Measurements from ENCODE around the gene IKBKE. TPM values are rescaled to one million over a fixed set of nuclear protein-coding genes. Genes with fewer than 3 reads are reported as not detected.

The IKBKE gene
- total RNA-seq, 2 experiments from 2014 or later: 18.7 to 19.8 TPM

GRCh38 chr1:206506405-206507283 is 36.4 kb downstream of the IKBKE start:
- Mint-ChIP-seq H3K9me3 (no peaks in the 10 kb centered on the region), H3K4me1 (peaks cover 50% of the 10 kb centered on the region), H3K27me3 (peaks cover 35% of the 10 kb centered on the region), H3K4me3 (peak overlapping the region; percentile 72), H3K36me3 (peaks cover 1% of the 10 kb centered on the region), H3K27ac (peak overlapping the region; percentile 4)
- DNase-seq: peak; percentile 50

GRCh38 chr1:206507284-206508129 is 37.2 kb downstream of the IKBKE start, which contains the start of gene RASSF5:
Gene RASSF5 (plus strand): TSS chr1:206507531. CDS start chr1:206507603, 72 bp downstream.
- Mint-ChIP-seq H3K4me3 (peak within 1 kb of the TSS; percentile 72), H3K4me1 (peaks cover 53% of the 10 kb centered on the region), H3K9me3 (no peaks in the 10 kb centered on the region), H3K27me3 (peaks cover 35% of the 10 kb centered on the region), H3K27ac (peak within 1 kb of the TSS; percentile 4), H3K36me3 (peaks cover 1% of the 10 kb centered on the region)
- DNase-seq: peak; percentile 85

- Mint-ChIP-seq H3K27ac (no peak overlapping the region), H3K4me1 (peaks cover 46% of the 10 kb centered on the region), H3K9me3 (no peaks in the 10 kb centered on the region), H3K36me3 (peaks cover 1% of the 10 kb centered on the region), H3K27me3 (peaks cover 35% of the 10 kb centered on the region), H3K4me3 (peak overlapping the region; percentile 72)
- DNase-seq: no peak
Observed at GRCh38 chr1:206508130-206508889, 38.0 kb downstream of the IKBKE start.

GRCh38 chr1:206508956-206509355 is 38.7 kb downstream of the IKBKE start:
- no peak for DNase-seq
- Mint-ChIP-seq H3K27ac (no peak overlapping the region), H3K36me3 (peaks cover 1% of the 10 kb centered on the region), H3K27me3 (peaks cover 38% of the 10 kb centered on the region), H3K4me3 (no peak overlapping the region), H3K4me1 (peaks cover 39% of the 10 kb centered on the region), H3K9me3 (no peaks in the 10 kb centered on the region)

GRCh38 chr1:206509612-206510257 is 39.5 kb downstream of the IKBKE start:
- H3K36me3 Mint-ChIP-seq: peaks cover 1% of the 10 kb centered on the region
- peaks cover 40% of the 10 kb centered on the region for H3K27me3 Mint-ChIP-seq
- no peaks in the 10 kb centered on the region for H3K9me3 Mint-ChIP-seq
- DNase-seq: no peak
- peaks cover 32% of the 10 kb centered on the region for H3K4me1 Mint-ChIP-seq
- H3K27ac Mint-ChIP-seq: no peak overlapping the region
- no peak overlapping the region for H3K4me3 Mint-ChIP-seq

- Mint-ChIP-seq H3K9me3 (no peaks in the 10 kb centered on the region), H3K36me3 (no peaks in the 10 kb centered on the region), H3K27ac (no peak overlapping the region), H3K27me3 (peaks cover 40% of the 10 kb centered on the region), H3K4me3 (no peak overlapping the region), H3K4me1 (peaks cover 25% of the 10 kb centered on the region)
- no peak for DNase-seq
Observed at GRCh38 chr1:206510371-206510770, 40.1 kb downstream of the IKBKE start.

- H3K4me1 Mint-ChIP-seq: peaks cover 21% of the 10 kb centered on the region
- no peaks in the 10 kb centered on the region for H3K36me3 Mint-ChIP-seq
- H3K4me3 Mint-ChIP-seq: no peak overlapping the region
- H3K27ac Mint-ChIP-seq: no peak overlapping the region
- peaks cover 37% of the 10 kb centered on the region for H3K27me3 Mint-ChIP-seq
- no peak for DNase-seq
- H3K9me3 Mint-ChIP-seq: no peaks in the 10 kb centered on the region
Observed at GRCh38 chr1:206511362-206512057, 41.2 kb downstream of the IKBKE start.

GRCh38 chr1:206512058-206512850 is 42.0 kb downstream of the IKBKE start:
- peaks cover 17% of the 10 kb centered on the region for H3K4me1 Mint-ChIP-seq
- H3K27me3 Mint-ChIP-seq: peaks cover 37% of the 10 kb centered on the region
- DNase-seq: no peak
- H3K36me3 Mint-ChIP-seq: no peaks in the 10 kb centered on the region
- H3K27ac Mint-ChIP-seq: no peak overlapping the region
- no peaks in the 10 kb centered on the region for H3K9me3 Mint-ChIP-seq
- no peak overlapping the region for H3K4me3 Mint-ChIP-seq

- no peak for DNase-seq
- no peaks in the 10 kb centered on the region for H3K9me3 Mint-ChIP-seq
- H3K36me3 Mint-ChIP-seq: no peaks in the 10 kb centered on the region
- H3K27me3 Mint-ChIP-seq: peaks cover 36% of the 10 kb centered on the region
- H3K27ac Mint-ChIP-seq: no peak overlapping the region
- H3K4me3 Mint-ChIP-seq: no peak overlapping the region
- H3K4me1 Mint-ChIP-seq: peaks cover 17% of the 10 kb centered on the region
Observed at GRCh38 chr1:206512851-206513180, 42.5 kb downstream of the IKBKE start.

GRCh38 chr1:206513312-206514111 is 43.2 kb downstream of the IKBKE start:
- Mint-ChIP-seq H3K4me1 (peaks cover 13% of the 10 kb centered on the region), H3K9me3 (no peaks in the 10 kb centered on the region), H3K27me3 (peaks cover 29% of the 10 kb centered on the region), H3K4me3 (no peak overlapping the region), H3K36me3 (no peaks in the 10 kb centered on the region), H3K27ac (no peak overlapping the region)
- no peak for DNase-seq

- DNase-seq: no peak
- Mint-ChIP-seq H3K4me1 (peaks cover 10% of the 10 kb centered on the region), H3K27me3 (peaks cover 15% of the 10 kb centered on the region), H3K9me3 (no peaks in the 10 kb centered on the region), H3K4me3 (no peak overlapping the region), H3K36me3 (no peaks in the 10 kb centered on the region), H3K27ac (no peak overlapping the region)
Observed at GRCh38 chr1:206514813-206515387, 44.6 kb downstream of the IKBKE start.

- no peak overlapping the region for H3K4me3 Mint-ChIP-seq
- no peaks in the 10 kb centered on the region for H3K9me3 Mint-ChIP-seq
- peaks cover 10% of the 10 kb centered on the region for H3K4me1 Mint-ChIP-seq
- no peak overlapping the region for H3K27ac Mint-ChIP-seq
- no peaks in the 10 kb centered on the region for H3K36me3 Mint-ChIP-seq
- H3K27me3 Mint-ChIP-seq: peaks cover 5% of the 10 kb centered on the region
- DNase-seq: no peak
Observed at GRCh38 chr1:206516728-206516990, 46.4 kb downstream of the IKBKE start.

- Mint-ChIP-seq H3K36me3 (no peaks in the 10 kb centered on the region), H3K4me1 (peaks cover 6% of the 10 kb centered on the region), H3K4me3 (no peak overlapping the region), H3K27ac (no peak overlapping the region), H3K9me3 (no peaks in the 10 kb centered on the region), H3K27me3 (peaks cover 5% of the 10 kb centered on the region)
- DNase-seq: no peak
Observed at GRCh38 chr1:206517784-206518183, 47.5 kb downstream of the IKBKE start.
